Neural cell (in vitro differentiated cells): ENCODE data around the gene OTOF. TPM values are rescaled to one million over a fixed set of nuclear protein-coding genes. Genes with fewer than 3 reads are reported as not detected.

Experiments
- H2AFZ ChIP-seq: fragments of 200-600, 300-800 bp; sonication (generic), shearing (Covaris generic); 2 replicates; pipeline ENCODE4 v1.6.0; 2014; ENCODE audit warnings: low read depth, mild to moderate bottlenecking, antibody characterized with exemption, low read length, moderate library complexity
- H3F3A ChIP-seq: fragments of 200-600 bp; shearing (Covaris generic); 2 replicates; pipeline ENCODE4 v1.6.1; 2016; ENCODE audit warnings: mild to moderate bottlenecking, moderate library complexity, mixed read lengths, antibody characterized with exemption, low read length; ENCODE audit not compliant: insufficient read depth, poor library complexity, severe bottlenecking
- H3K27ac ChIP-seq: fragments of 200-600, 300-800 bp; sonication (generic), shearing (Covaris generic); 2 replicates; pipeline ENCODE4 v1.5.1; 2014; ENCODE audit warnings: mild to moderate bottlenecking, low read length, moderate library complexity
- H3K27me3 ChIP-seq: fragments of 300-800, 200-600 bp; sonication (generic), shearing (Covaris generic); 2 replicates; pipeline ENCODE4 v1.6.0; 2014; ENCODE audit warnings: mild to moderate bottlenecking, low read depth, low read length, moderate library complexity; ENCODE audit not compliant: insufficient read depth
- H3K36me3 ChIP-seq: fragments of 300-800, 200-600 bp; sonication (generic), shearing (Covaris generic); 2 replicates; pipeline ENCODE4 v1.5.1; 2014; ENCODE audit warnings: mild to moderate bottlenecking, antibody characterized with exemption, low read length, moderate library complexity; ENCODE audit not compliant: insufficient read depth
- H3K4me2 ChIP-seq: fragments of 300-800, 200-600 bp; sonication (generic), shearing (Covaris generic); 2 replicates; pipeline ENCODE4 v1.6.0; 2014; ENCODE audit warnings: mild to moderate bottlenecking, low read length
- H3K4me3 ChIP-seq: fragments of 300-800, 200-600 bp; sonication (generic), shearing (Covaris generic); 2 replicates; pipeline ENCODE4 v1.5.1; 2014; ENCODE audit warnings: mild to moderate bottlenecking, low read length, moderate library complexity
- H3K79me2 ChIP-seq: fragments of 200-600 bp; shearing (Covaris generic); replicated peaks from 2 replicates; pipeline ENCODE4 v1.6.0; 2014; ENCODE audit warnings: mild to moderate bottlenecking, low read length, moderate library complexity; ENCODE audit not compliant: insufficient read depth
- H3K9ac ChIP-seq: fragments of 300-800, 200-600 bp; sonication (generic), shearing (Covaris generic); 2 replicates; pipeline ENCODE4 v1.6.1; 2016; ENCODE audit warnings: mild to moderate bottlenecking, low read length, mixed read lengths
- H3K9me2 ChIP-seq: fragments of 200-600 bp; shearing (Covaris generic); 2 replicates; pipeline ENCODE4 v1.6.1; 2016; ENCODE audit warnings: mild to moderate bottlenecking, low read length, mixed read lengths; ENCODE audit not compliant: insufficient read depth
- H3K9me3 ChIP-seq: fragments of 200-600, 300-800 bp; sonication (generic), shearing (Covaris generic); 2 replicates; pipeline ENCODE4 v1.6.1; 2016; ENCODE audit warnings: mild to moderate bottlenecking, mixed run types, low read length, moderate library complexity, mixed read lengths
- H4K20me1 ChIP-seq: fragments of 200-600 bp; shearing (Covaris generic); 2 replicates; pipeline ENCODE4 v1.6.1; 2016; ENCODE audit warnings: mild to moderate bottlenecking, mixed run types; ENCODE audit not compliant: insufficient read depth
- CTCF ChIP-seq: fragments of 450-650 bp; IDR thresholded peaks from 2 replicates; pipeline ENCODE4 v1.5.1; 2014; ENCODE audit warnings: antibody characterized with exemption, mild to moderate bottlenecking, moderate library complexity; ENCODE audit not compliant: poor library complexity, severe bottlenecking
- EP300 ChIP-seq: fragments of 450-650 bp; conservative IDR thresholded peaks from 2 replicates; pipeline ENCODE4 v1.6.1; 2014; ENCODE audit warnings: antibody characterized with exemption, mild to moderate bottlenecking, moderate library complexity; ENCODE audit not compliant: poor library complexity, severe bottlenecking
- EZH2 ChIP-seq: fragments of 200-600, 300-800 bp; shearing (Covaris generic), sonication (generic); IDR thresholded peaks from 2 replicates; pipeline ENCODE4 v1.6.1; 2014; ENCODE audit warnings: antibody characterized with exemption, low read length, borderline replicate concordance, mild to moderate bottlenecking; ENCODE audit not compliant: insufficient read depth, poor library complexity, severe bottlenecking
- MXI1 ChIP-seq: fragments of 450-650 bp; conservative IDR thresholded peaks from 2 replicates; pipeline ENCODE4 v1.6.1; 2014; ENCODE audit warnings: antibody characterized with exemption, mild to moderate bottlenecking; ENCODE audit not compliant: poor library complexity, severe bottlenecking
- POLR2AphosphoS5 ChIP-seq: IDR thresholded peaks from 2 replicates; pipeline ENCODE4 v1.6.1; 2012
- RAD21 ChIP-seq: fragments of 450-650 bp; conservative IDR thresholded peaks from 2 replicates; pipeline ENCODE4 v1.6.1; 2014; ENCODE audit warnings: antibody characterized with exemption, mild to moderate bottlenecking, moderate library complexity
- REST ChIP-seq: IDR thresholded peaks from 2 replicates; pipeline ENCODE4 v1.6.1; 2012; ENCODE audit warnings: borderline replicate concordance
- SMC3 ChIP-seq: fragments of 450-650 bp; conservative IDR thresholded peaks from 2 replicates; pipeline ENCODE4 v1.6.1; 2014; ENCODE audit warnings: antibody characterized with exemption, mild to moderate bottlenecking, moderate library complexity; ENCODE audit not compliant: poor library complexity
- TAF1 ChIP-seq: IDR thresholded peaks from 2 replicates; pipeline ENCODE4 v1.6.1; 2012; ENCODE audit warnings: low read depth
- polyA plus RNA-seq: library from polyadenylated mRNA; depleted of rRNA; stranded (reverse); fragments of >200 nt; gene quantifications from 2 replicates; pipeline ENCODE4 v1.2.3, GENCODE V29; 2014

OTOF gene
- polyA plus RNA-seq, 1 donor from 2014 or later: not detected

GRCh38 chr2:26412091-26412673, 65.7 kb downstream of the OTOF start:
- no peak overlapping the region for H3K4me3 ChIP-seq
- no peak overlapping the region for H3K27ac ChIP-seq
- no peaks in the 10 kb centered on the region for H4K20me1 ChIP-seq
- no peaks in the 10 kb centered on the region for H3K27me3 ChIP-seq
- H3K9me3 ChIP-seq: no peaks in the 10 kb centered on the region
- H3K9ac ChIP-seq: no peak overlapping the region
- H3K79me2 ChIP-seq: no peaks in the 10 kb centered on the region
- no peaks in the 10 kb centered on the region for H3K36me3 ChIP-seq
- no peak overlapping the region for H2AFZ ChIP-seq
- no peak overlapping the region for H3K4me2 ChIP-seq
- TF ChIP-seq EP300: no peak
- no peak for TF ChIP-seq POLR2AphosphoS5
- no peak for TF ChIP-seq EZH2
- TF ChIP-seq SMC3: no peak
- no peak for TF ChIP-seq REST
- TF ChIP-seq TAF1: no peak
- no peak for TF ChIP-seq RAD21
- TF ChIP-seq CTCF: no peak
- no peak for TF ChIP-seq MXI1
- no peaks in the 10 kb centered on the region for H3F3A ChIP-seq
- no peaks in the 10 kb centered on the region for H3K9me2 ChIP-seq

- Histone ChIP-seq H3K4me3 (no peak overlapping the region), H3K9ac (no peak overlapping the region), H3K27me3 (no peaks in the 10 kb centered on the region), H2AFZ (no peak overlapping the region), H3K36me3 (no peaks in the 10 kb centered on the region), H3K79me2 (no peaks in the 10 kb centered on the region), H3K4me2 (no peak overlapping the region), H4K20me1 (no peaks in the 10 kb centered on the region), H3K9me2 (no peaks in the 10 kb centered on the region), H3K9me3 (no peaks in the 10 kb centered on the region), H3F3A (no peaks in the 10 kb centered on the region), H3K27ac (no peak overlapping the region)
- TF ChIP-seq CTCF (no peak), EP300 (no peak), SMC3 (no peak), REST (no peak), POLR2AphosphoS5 (no peak), MXI1 (no peak), TAF1 (no peak), RAD21 (no peak), EZH2 (no peak)
Measured at GRCh38 chr2:26411419-26411818, 66.5 kb downstream of the OTOF start.
